GM12801 (cell line): ENCODE results near the gene PEX6.

ENCODE experiments used
- CTCF ChIP-seq: IDR thresholded peaks from one replicate; pipeline ENCODE4 v1.5.1; 2011; ENCODE audit warnings: control low read depth; ENCODE audit not compliant: insufficient read length; ENCODE audit errors: extremely low read depth

The PEX6 gene

GRCh38 chr6:42978839-42979522 lies at the start of gene PEX6:
Gene PEX6 (minus strand): TSS chr6:42979181. CDS start chr6:42979150, 31 bp downstream.
- no peak for TF ChIP-seq CTCF

- no peak for TF ChIP-seq CTCF
Observed at GRCh38 chr6:43026365-43026764, 47.4 kb upstream of the PEX6 start.

GRCh38 chr6:43024436-43024835 lies 45.5 kb upstream of the PEX6 start:
- no peak for TF ChIP-seq CTCF

- TF ChIP-seq CTCF, result no peak
Observed at GRCh38 chr6:43021270-43022047, 42.5 kb upstream of the PEX6 start, which contains the start of gene RRP36. Gene RRP36 (plus strand): TSS chr6:43021623. CDS start chr6:43021655, 32 bp downstream.

- TF ChIP-seq CTCF, result no peak
Observed at GRCh38 chr6:43020847-43021246, 41.9 kb upstream of the PEX6 start.

GRCh38 chr6:43020052-43020705 lies 41.2 kb upstream of the PEX6 start:
- no peak for TF ChIP-seq CTCF

GRCh38 chr6:43019152-43019551 lies 40.2 kb upstream of the PEX6 start:
- TF ChIP-seq CTCF, result no peak
